22Rv1 (cell line): ENCODE results near the gene CD6.

Experiments used
- H3K27ac ChIP-seq: fragments of 450-650 bp; 2 replicates; pipeline ENCODE4 v1.5.1; 2017
- CTCF ChIP-seq: fragments of 450-650 bp; IDR thresholded peaks from 2 replicates; pipeline ENCODE4 v1.5.1; 2017; ENCODE audit warnings: mild to moderate bottlenecking
- ZFX ChIP-seq: fragments of 450-650 bp; IDR thresholded peaks from 2 replicates; pipeline ENCODE4 v1.6.1; 2017; ENCODE audit warnings: antibody characterized with exemption, borderline replicate concordance

CD6 gene

GRCh38 chr11:61004180-61004611 lies 32.7 kb downstream of the CD6 start:
- TF ChIP-seq ZFX, result no peak
- no peak overlapping the region for H3K27ac ChIP-seq

- no peak overlapping the region for H3K27ac ChIP-seq
- no peak for TF ChIP-seq CTCF
- no peak for TF ChIP-seq ZFX
Observed at GRCh38 chr11:61004761-61005181, 33.3 kb downstream of the CD6 start.

GRCh38 chr11:61007383-61007955 lies 36.0 kb downstream of the CD6 start:
- TF ChIP-seq CTCF (peak; percentile 55), ZFX (no peak)
- H3K27ac ChIP-seq, result no peak overlapping the region

GRCh38 chr11:61007956-61008896 lies 36.7 kb downstream of the CD6 start:
- no peak overlapping the region for H3K27ac ChIP-seq
- TF ChIP-seq ZFX (no peak), CTCF (peak; percentile 37)

GRCh38 chr11:61008971-61009370 lies 37.5 kb downstream of the CD6 start:
- H3K27ac ChIP-seq, result no peak overlapping the region
- TF ChIP-seq CTCF, result no peak
- TF ChIP-seq ZFX, result no peak

GRCh38 chr11:61009392-61010275 lies 38.2 kb downstream of the CD6 start:
- TF ChIP-seq ZFX, result no peak
- TF ChIP-seq CTCF, result no peak

GRCh38 chr11:61010466-61011228 lies 39.2 kb downstream of the CD6 start:
- TF ChIP-seq CTCF, result no peak
- no peak for TF ChIP-seq ZFX
- H3K27ac ChIP-seq, result no peak overlapping the region

More at GRCh38 chr11:61009392-61010275, 38.2 kb downstream of the CD6 start:
- H3K27ac ChIP-seq, result no peak overlapping the region
